Neutrophil (primary cell): ENCODE data around the gene SS18L1.

Experiments used
- H3K27ac ChIP-seq: fragments of 200-600 bp; sonication (generic); 2 replicates; pipeline ENCODE4 v1.5.1; 2016; ENCODE audit warnings: mild to moderate bottlenecking, moderate library complexity
- H3K27me3 ChIP-seq: fragments of 200-600 bp; sonication (generic); 2 replicates; pipeline ENCODE4 v1.6.0; 2016; ENCODE audit warnings: mild to moderate bottlenecking
- H3K36me3 ChIP-seq: fragments of 200-600 bp; sonication (generic); 2 replicates; pipeline ENCODE4 v1.5.1; 2017
- H3K4me1 ChIP-seq, 2 experiments: fragments of 200-600 bp in 1 of 2; sonication (generic) in 1 of 2; 1 replicate in 1 of 2; 2 replicates in 1 of 2; pipeline versions ENCODE4 v1.5.1 to v1.6.1; 2013 to 2016; ENCODE audit warnings: low read depth in 1 of 2, low read length in 1 of 2, mild to moderate bottlenecking in 1 of 2, moderate library complexity in 1 of 2; ENCODE audit not compliant: control insufficient read depth in 1 of 2, insufficient read depth in 1 of 2
- H3K4me3 ChIP-seq, 2 experiments: fragments of 200-600 bp in 1 of 2; sonication (generic) in 1 of 2; 1 replicate in 1 of 2; 2 replicates in 1 of 2; pipeline ENCODE4 v1.5.1; 2013 to 2016; ENCODE audit warnings: low read depth in 1 of 2, low read length in 1 of 2, mild to moderate bottlenecking in 1 of 2, moderate library complexity in 1 of 2
- H3K9me3 ChIP-seq: fragments of 200-600 bp; sonication (generic); 2 replicates; pipeline ENCODE4 v1.5.1; 2016
- CTCF ChIP-seq: fragments of 200-600 bp; sonication (generic); IDR thresholded peaks from 2 replicates; pipeline ENCODE4 v1.5.1; 2016; ENCODE audit warnings: antibody characterized with exemption

The SS18L1 gene

GRCh38 chr20:62119591-62120364 lies 23.8 kb upstream of the SS18L1 start:
- peaks cover 6% of the 10 kb centered on the region for H3K36me3 ChIP-seq
- H3K4me1 ChIP-seq, result peaks cover 17 to 22% of the 10 kb centered on the region in 2 experiments
- peaks cover 69% of the 10 kb centered on the region for H3K27me3 ChIP-seq
- no peaks in the 10 kb centered on the region for H3K9me3 ChIP-seq
- no peak for TF ChIP-seq CTCF
- no peak overlapping the region for H3K4me3 ChIP-seq
- H3K27ac ChIP-seq, result no peak overlapping the region

- no peaks in the 10 kb centered on the region for H3K9me3 ChIP-seq
- peaks cover 12% of the 10 kb centered on the region for H3K36me3 ChIP-seq
- no peak overlapping the region for H3K27ac ChIP-seq
- H3K27me3 ChIP-seq, result peaks cover 64% of the 10 kb centered on the region
- H3K4me1 ChIP-seq, result peaks cover 17 to 22% of the 10 kb centered on the region in 2 experiments
- H3K4me3 ChIP-seq, result no peak overlapping the region
- no peak for TF ChIP-seq CTCF
Measured at GRCh38 chr20:62120365-62120762, 23.2 kb upstream of the SS18L1 start.

GRCh38 chr20:62120990-62121775 lies 22.4 kb upstream of the SS18L1 start:
- peak overlapping the region; percentile 85 for H3K27ac ChIP-seq
- H3K27me3 ChIP-seq, result peaks cover 57% of the 10 kb centered on the region
- peak overlapping the region; percentile 81 to 91 for H3K4me3 ChIP-seq
- no peak for TF ChIP-seq CTCF
- H3K4me1 ChIP-seq, result peaks cover 18 to 22% of the 10 kb centered on the region in 2 experiments
- peaks cover 20% of the 10 kb centered on the region for H3K36me3 ChIP-seq
- H3K9me3 ChIP-seq, result no peaks in the 10 kb centered on the region

GRCh38 chr20:62121776-62122653 lies 21.6 kb upstream of the SS18L1 start, which contains the start of gene LSM14B:
Gene LSM14B, plus strand, starts transcription at chr20:62122475. Its CDS starts 192 bp downstream, at chr20:62122667.
- Histone ChIP-seq H3K4me1 (peaks cover 20 to 22% of the 10 kb centered on the region in 2 experiments), H3K27me3 (peaks cover 49% of the 10 kb centered on the region), H3K9me3 (no peaks in the 10 kb centered on the region), H3K36me3 (peaks cover 28% of the 10 kb centered on the region), H3K4me3 (peak within 1 kb of the TSS; percentile 81 to 91), H3K27ac (peak within 1 kb of the TSS; percentile 85)
- TF ChIP-seq CTCF, result peak; percentile 38
